HL-60 (cell line): ENCODE results near the gene DDO.

Experiments used
- DNase-seq, 2 experiments: peaks; one replicate each; pipeline ENCODE4 v3.0.0-alpha.2; 2010 to 2020; ENCODE audit warnings: low read depth in 1 of 2, low spot score in 1 of 2
- H3K27ac ChIP-seq: fragments of 250-450 bp; sonication (Bioruptor Pico); replicated peaks from 2 replicates; pipeline ENCODE4 v1.5.1; 2020; ENCODE audit warnings: mild to moderate bottlenecking, moderate library complexity
- H3K27me3 ChIP-seq: fragments of 250-450 bp; sonication (Bioruptor Pico); 2 replicates; pipeline ENCODE4 v1.5.1; 2021; ENCODE audit warnings: mild to moderate bottlenecking, moderate library complexity; ENCODE audit not compliant: insufficient read depth, poor library complexity, severe bottlenecking
- H3K4me3 ChIP-seq: replicated peaks from 2 replicates; pipeline ENCODE4 v1.5.1; 2011; ENCODE audit warnings: mild to moderate bottlenecking, control low read depth, low read length; ENCODE audit not compliant: insufficient read depth
- GABPA ChIP-seq: IDR thresholded peaks from 2 replicates; pipeline ENCODE4 v1.6.1; 2012; ENCODE audit warnings: low read depth
- POLR2AphosphoS5 ChIP-seq: IDR thresholded peaks from 2 replicates; pipeline ENCODE4 v1.6.1; 2012; ENCODE audit warnings: low read depth
- SPI1 ChIP-seq: IDR thresholded peaks from 2 replicates; pipeline ENCODE4 v1.6.1; 2012; ENCODE audit warnings: low read depth, mild to moderate bottlenecking, borderline replicate concordance
- TF ChIP-seq, protein P1 (sequence below): IDR thresholded peaks from one replicate; pipeline ENCODE4 v1.5.1; 2011; ENCODE audit warnings: low read length, control low read depth, inconsistent platforms; ENCODE audit not compliant: insufficient read depth
- TF ChIP-seq, protein P2 (sequence below): IDR thresholded peaks from 2 replicates; pipeline ENCODE4 v1.6.1; 2012; ENCODE audit warnings: low read depth; ENCODE audit not compliant: insufficient replicate concordance

DDO gene

DNA sequence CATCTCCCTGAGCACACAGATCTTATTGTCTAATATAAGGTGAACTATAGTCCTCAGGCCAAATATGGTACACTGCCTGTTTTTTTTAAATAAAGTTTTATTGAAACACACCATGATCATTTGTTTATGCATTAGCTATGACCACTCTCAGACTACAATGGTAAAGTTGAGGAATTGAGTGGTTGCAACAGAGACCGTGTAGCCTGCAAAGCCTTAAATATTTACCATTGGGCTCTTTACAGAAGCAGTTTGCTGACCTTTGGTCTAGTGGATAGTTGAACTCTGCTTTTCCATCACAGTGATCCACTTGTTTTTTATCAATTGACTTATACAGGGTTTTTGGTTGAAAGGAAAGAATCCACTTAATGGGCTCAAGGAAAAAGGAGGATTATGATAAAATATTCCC, 29.9 kb downstream of the DDO start:
- H3K27me3 ChIP-seq = no peaks in the 10 kb centered on the region
- no peak for TF ChIP-seq SPI1
- TF ChIP-seq GABPA = no peak
- no peak overlapping the region for H3K27ac ChIP-seq
- DNase-seq = no peak
- no peak overlapping the region for H3K4me3 ChIP-seq

DNA sequence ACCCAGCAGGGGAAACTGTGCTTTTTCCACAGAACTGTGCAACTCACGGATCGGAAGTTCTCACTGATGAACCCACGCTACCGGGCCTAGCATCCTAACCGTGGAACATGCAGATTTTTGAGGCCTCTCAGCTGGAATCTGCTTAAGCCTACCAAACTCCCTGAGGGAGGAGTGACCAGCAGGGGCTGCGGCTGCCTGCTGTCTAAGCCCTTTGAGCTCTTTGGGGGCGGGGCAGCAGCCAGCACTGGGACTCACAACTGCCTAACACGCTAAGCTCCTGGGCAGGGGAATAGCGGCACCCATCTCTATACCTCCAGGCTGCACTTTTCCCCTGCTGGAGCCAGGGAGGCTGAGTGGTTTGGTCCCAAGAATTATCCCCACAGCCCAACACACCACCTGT, 36.8 kb downstream of the DDO start:
- H3K27ac ChIP-seq = no peak overlapping the region
- no peak overlapping the region for H3K4me3 ChIP-seq
- no peak for DNase-seq
- no peaks in the 10 kb centered on the region for H3K27me3 ChIP-seq
- TF ChIP-seq GABPA (no peak), SPI1 (no peak), POLR2AphosphoS5 (no peak)
- TF ChIP-seq, protein P1, sequence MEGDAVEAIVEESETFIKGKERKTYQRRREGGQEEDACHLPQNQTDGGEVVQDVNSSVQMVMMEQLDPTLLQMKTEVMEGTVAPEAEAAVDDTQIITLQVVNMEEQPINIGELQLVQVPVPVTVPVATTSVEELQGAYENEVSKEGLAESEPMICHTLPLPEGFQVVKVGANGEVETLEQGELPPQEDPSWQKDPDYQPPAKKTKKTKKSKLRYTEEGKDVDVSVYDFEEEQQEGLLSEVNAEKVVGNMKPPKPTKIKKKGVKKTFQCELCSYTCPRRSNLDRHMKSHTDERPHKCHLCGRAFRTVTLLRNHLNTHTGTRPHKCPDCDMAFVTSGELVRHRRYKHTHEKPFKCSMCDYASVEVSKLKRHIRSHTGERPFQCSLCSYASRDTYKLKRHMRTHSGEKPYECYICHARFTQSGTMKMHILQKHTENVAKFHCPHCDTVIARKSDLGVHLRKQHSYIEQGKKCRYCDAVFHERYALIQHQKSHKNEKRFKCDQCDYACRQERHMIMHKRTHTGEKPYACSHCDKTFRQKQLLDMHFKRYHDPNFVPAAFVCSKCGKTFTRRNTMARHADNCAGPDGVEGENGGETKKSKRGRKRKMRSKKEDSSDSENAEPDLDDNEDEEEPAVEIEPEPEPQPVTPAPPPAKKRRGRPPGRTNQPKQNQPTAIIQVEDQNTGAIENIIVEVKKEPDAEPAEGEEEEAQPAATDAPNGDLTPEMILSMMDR = no peak
- TF ChIP-seq, protein P2, sequence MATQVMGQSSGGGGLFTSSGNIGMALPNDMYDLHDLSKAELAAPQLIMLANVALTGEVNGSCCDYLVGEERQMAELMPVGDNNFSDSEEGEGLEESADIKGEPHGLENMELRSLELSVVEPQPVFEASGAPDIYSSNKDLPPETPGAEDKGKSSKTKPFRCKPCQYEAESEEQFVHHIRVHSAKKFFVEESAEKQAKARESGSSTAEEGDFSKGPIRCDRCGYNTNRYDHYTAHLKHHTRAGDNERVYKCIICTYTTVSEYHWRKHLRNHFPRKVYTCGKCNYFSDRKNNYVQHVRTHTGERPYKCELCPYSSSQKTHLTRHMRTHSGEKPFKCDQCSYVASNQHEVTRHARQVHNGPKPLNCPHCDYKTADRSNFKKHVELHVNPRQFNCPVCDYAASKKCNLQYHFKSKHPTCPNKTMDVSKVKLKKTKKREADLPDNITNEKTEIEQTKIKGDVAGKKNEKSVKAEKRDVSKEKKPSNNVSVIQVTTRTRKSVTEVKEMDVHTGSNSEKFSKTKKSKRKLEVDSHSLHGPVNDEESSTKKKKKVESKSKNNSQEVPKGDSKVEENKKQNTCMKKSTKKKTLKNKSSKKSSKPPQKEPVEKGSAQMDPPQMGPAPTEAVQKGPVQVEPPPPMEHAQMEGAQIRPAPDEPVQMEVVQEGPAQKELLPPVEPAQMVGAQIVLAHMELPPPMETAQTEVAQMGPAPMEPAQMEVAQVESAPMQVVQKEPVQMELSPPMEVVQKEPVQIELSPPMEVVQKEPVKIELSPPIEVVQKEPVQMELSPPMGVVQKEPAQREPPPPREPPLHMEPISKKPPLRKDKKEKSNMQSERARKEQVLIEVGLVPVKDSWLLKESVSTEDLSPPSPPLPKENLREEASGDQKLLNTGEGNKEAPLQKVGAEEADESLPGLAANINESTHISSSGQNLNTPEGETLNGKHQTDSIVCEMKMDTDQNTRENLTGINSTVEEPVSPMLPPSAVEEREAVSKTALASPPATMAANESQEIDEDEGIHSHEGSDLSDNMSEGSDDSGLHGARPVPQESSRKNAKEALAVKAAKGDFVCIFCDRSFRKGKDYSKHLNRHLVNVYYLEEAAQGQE = no peak

DNA sequence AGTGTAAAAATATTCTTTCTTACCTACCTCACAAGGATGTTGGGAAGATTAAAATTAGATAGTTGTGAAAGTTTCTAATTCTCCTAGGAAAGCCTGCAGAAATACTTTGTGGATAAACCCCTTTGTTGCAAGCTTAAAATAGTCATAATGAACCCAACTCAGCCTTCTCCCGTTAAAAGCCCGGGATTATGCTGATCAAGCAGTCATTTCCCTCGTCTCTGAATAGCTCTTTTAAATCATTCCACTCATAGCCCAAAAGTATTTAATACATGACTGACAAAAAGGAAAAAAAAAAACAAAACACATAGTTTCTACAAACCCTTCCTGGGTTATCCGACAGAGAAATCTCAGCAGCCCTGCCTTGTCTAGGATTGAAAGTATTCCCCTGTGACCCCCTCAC, 46.3 kb downstream of the DDO start:
- peaks cover 15% of the 10 kb centered on the region for H3K27me3 ChIP-seq
- TF ChIP-seq SPI1 (no peak), GABPA (no peak), POLR2AphosphoS5 (no peak)
- TF ChIP-seq, protein P1 = no peak
- TF ChIP-seq, protein P2 = no peak
- no peak for DNase-seq

DNA sequence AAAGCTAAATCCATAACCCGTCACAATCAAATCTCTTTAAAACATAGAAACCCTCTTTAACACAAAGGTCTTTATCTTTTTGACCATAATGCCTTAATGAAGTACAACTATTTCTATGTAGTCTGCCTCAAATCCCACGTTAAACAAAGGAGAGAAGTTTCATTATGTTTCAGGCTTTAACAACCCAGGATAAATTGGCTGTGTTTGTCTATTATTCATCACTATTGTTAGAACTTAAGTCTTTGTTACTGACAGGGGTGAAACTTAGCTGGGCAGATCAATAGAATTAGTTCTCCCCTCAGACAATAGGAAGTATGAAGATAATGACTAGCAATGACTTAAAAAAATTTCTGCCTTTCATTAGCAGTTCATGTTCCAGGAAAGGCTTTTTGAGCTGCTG, 47.1 kb downstream of the DDO start:
- Histone ChIP-seq H3K27ac (no peak overlapping the region), H3K4me3 (no peak overlapping the region), H3K27me3 (peaks cover 15% of the 10 kb centered on the region)
- no peak for TF ChIP-seq GABPA
- no peak for TF ChIP-seq SPI1
- no peak for TF ChIP-seq POLR2AphosphoS5
- TF ChIP-seq, protein P2 = no peak
- TF ChIP-seq, protein P1 = no peak
- DNase-seq = no peak

More for the DNA sequence above, 46.3 kb downstream of the DDO start:
- Histone ChIP-seq H3K27ac (no peak overlapping the region), H3K4me3 (no peak overlapping the region)
